Endodermal cell (in vitro differentiated cells): ENCODE data around the gene SERTAD2. TPM values are rescaled to one million over a fixed set of nuclear protein-coding genes. Genes with fewer than 3 reads are reported as not detected.

Experiments used
- DNase-seq: peaks from one replicate; pipeline ENCODE4 v3.0.0-alpha.2; 2017
- H3K27ac ChIP-seq: 2 replicates; pipeline ENCODE4 v1.5.1; 2013; ENCODE audit warnings: mild to moderate bottlenecking, low read depth, low read length, moderate library complexity
- H3K27me3 ChIP-seq: 2 replicates; pipeline ENCODE4 v1.6.1; 2013; ENCODE audit warnings: mild to moderate bottlenecking, low read length, moderate library complexity; ENCODE audit not compliant: insufficient read depth, control insufficient read depth, poor library complexity, severe bottlenecking
- H3K36me3 ChIP-seq: 2 replicates; pipeline ENCODE4 v1.7.0; 2013; ENCODE audit warnings: mild to moderate bottlenecking, low read length, moderate library complexity; ENCODE audit not compliant: control insufficient read depth, insufficient read depth
- H3K4me1 ChIP-seq: one replicate; pipeline ENCODE4 v1.7.0; 2013; ENCODE audit warnings: low read length; ENCODE audit not compliant: control insufficient read depth, insufficient read depth
- H3K4me3 ChIP-seq: 2 replicates; pipeline ENCODE4 v1.5.1; 2013; ENCODE audit warnings: mild to moderate bottlenecking, low read length, moderate library complexity
- H3K9ac ChIP-seq: 2 replicates; pipeline ENCODE4 v1.6.1; 2013; ENCODE audit warnings: mild to moderate bottlenecking, low read length, moderate library complexity; ENCODE audit not compliant: poor library complexity, severe bottlenecking; ENCODE audit errors: extremely low read depth
- H3K9me3 ChIP-seq: 2 replicates; pipeline ENCODE4 v1.6.1; 2013; ENCODE audit warnings: mild to moderate bottlenecking, low read length, moderate library complexity; ENCODE audit not compliant: control insufficient read depth
- H3K27ac Mint-ChIP-seq: 2 replicates; pipeline ENCODE4 v1.8.0; 2020; ENCODE audit warnings: mixed read lengths
- H3K27me3 Mint-ChIP-seq: 2 replicates; pipeline ENCODE4 v1.8.0; 2021; ENCODE audit warnings: mild to moderate bottlenecking, mixed read lengths; ENCODE audit not compliant: insufficient read depth
- H3K36me3 Mint-ChIP-seq: 2 replicates; pipeline ENCODE4 v1.8.0; 2020; ENCODE audit warnings: low read depth, mixed read lengths
- H3K4me1 Mint-ChIP-seq: 2 replicates; pipeline ENCODE4 v1.8.0; 2020; ENCODE audit warnings: mixed read lengths
- H3K4me3 Mint-ChIP-seq: 2 replicates; pipeline ENCODE4 v1.8.0; 2020; ENCODE audit warnings: mild to moderate bottlenecking, moderate library complexity, mixed read lengths
- H3K9me3 Mint-ChIP-seq: 2 replicates; pipeline ENCODE4 v1.8.0; 2020; ENCODE audit warnings: mild to moderate bottlenecking, mixed read lengths
- WGBS, 2 experiments: methylation state at CpG; one replicate each; pipeline versions ENCODE4 v1.1.5 to v1.1.7; 2013; ENCODE audit warnings: missing lambda C conversion rate in 2 of 2, mixed read lengths in 1 of 2; ENCODE audit not compliant: insufficient coverage in 1 of 2, insufficient read length in 1 of 2; 5-methylcytosine and 5-hydroxymethylcytosine counted together
- total RNA-seq, 2 donors: library from RNA; stranded (reverse); fragmentation: NEBNext Ultra II Directional in 1 of 2; extraction: Animal tissue kit (Norgen Biotek cat#: 25700) in 1 of 2; gene quantifications; 2 replicates in 1 of 2; 3 replicates in 1 of 2; pipeline ENCODE4 v1.2.1, GENCODE V29; 2021
- TF ChIP-seq, protein P1 (sequence below): fragments of 200-600 bp; sonication (generic); conservative IDR thresholded peaks from 2 replicates; pipeline ENCODE4 v1.5.0; 2021; ENCODE audit warnings: antibody characterized with exemption, mild to moderate bottlenecking

SERTAD2 gene
- total RNA-seq, 2 donors from 2014 or later = 17.1 to 20.3 TPM

GRCh38 chr2:64601785-64602391, 51.8 kb downstream of the SERTAD2 start:
- 95% methylated on average over 12 of the region's 12 CpGs for WGBS, 2 experiments
- TF ChIP-seq, protein P1, sequence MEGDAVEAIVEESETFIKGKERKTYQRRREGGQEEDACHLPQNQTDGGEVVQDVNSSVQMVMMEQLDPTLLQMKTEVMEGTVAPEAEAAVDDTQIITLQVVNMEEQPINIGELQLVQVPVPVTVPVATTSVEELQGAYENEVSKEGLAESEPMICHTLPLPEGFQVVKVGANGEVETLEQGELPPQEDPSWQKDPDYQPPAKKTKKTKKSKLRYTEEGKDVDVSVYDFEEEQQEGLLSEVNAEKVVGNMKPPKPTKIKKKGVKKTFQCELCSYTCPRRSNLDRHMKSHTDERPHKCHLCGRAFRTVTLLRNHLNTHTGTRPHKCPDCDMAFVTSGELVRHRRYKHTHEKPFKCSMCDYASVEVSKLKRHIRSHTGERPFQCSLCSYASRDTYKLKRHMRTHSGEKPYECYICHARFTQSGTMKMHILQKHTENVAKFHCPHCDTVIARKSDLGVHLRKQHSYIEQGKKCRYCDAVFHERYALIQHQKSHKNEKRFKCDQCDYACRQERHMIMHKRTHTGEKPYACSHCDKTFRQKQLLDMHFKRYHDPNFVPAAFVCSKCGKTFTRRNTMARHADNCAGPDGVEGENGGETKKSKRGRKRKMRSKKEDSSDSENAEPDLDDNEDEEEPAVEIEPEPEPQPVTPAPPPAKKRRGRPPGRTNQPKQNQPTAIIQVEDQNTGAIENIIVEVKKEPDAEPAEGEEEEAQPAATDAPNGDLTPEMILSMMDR = no peak
- Mint-ChIP-seq H3K27me3 (peaks cover 2% of the 10 kb centered on the region), H3K9me3 (peaks cover 9% of the 10 kb centered on the region), H3K4me3 (no peak overlapping the region), H3K27ac (no peak overlapping the region), H3K4me1 (peaks cover 4% of the 10 kb centered on the region), H3K36me3 (no peaks in the 10 kb centered on the region)
- Histone ChIP-seq H3K9me3 (no peaks in the 10 kb centered on the region), H3K9ac (no peak overlapping the region), H3K27ac (no peak overlapping the region), H3K4me1 (no peaks in the 10 kb centered on the region), H3K27me3 (no peaks in the 10 kb centered on the region), H3K4me3 (no peak overlapping the region), H3K36me3 (no peaks in the 10 kb centered on the region)
- DNase-seq = no peak

DNA sequence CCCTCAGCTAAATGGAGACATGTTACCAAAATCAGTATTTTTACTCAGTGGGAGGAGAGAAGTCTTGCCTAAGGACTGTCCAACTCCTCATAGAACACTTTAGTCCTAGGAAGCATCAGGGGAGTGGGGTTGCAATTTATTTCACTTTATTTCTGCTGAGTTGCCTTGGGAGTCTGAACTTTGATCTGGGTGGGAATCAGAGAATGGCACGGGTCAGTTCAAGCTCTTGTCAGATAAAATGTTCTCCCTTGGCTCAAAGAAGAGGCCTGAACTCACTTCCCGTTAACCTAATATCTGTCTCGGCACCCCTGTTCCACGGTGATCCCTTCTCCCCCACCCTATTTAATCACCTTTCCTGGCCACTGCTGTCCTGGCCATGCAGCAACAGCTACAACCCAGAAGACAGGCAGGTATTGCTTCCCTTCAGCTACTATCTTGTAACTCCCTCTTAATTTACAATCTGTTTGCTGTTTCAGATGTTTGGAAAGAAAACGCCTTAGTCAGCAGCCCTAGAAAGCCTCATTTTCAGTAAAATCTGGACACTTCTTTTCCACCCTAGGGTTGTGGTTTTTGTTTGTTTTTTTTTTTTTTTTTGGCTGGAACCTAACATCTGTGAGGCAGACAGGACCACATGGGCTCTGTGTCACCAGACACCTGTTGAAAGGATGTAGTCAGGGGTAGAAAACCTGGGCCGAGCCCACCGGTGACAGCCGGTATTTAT, 52.5 kb downstream of the SERTAD2 start:
- H3K9ac ChIP-seq = no peak overlapping the region
- peaks cover 2% of the 10 kb centered on the region for H3K27me3 Mint-ChIP-seq
- H3K27me3 ChIP-seq = no peaks in the 10 kb centered on the region
- TF ChIP-seq, protein P1 = no peak
- no peaks in the 10 kb centered on the region for H3K9me3 ChIP-seq
- 90% methylated on average over 4 to 8 of the region's 8 CpGs for WGBS, 2 experiments
- no peak overlapping the region for H3K4me3 Mint-ChIP-seq
- no peak for DNase-seq
- no peak overlapping the region for H3K27ac ChIP-seq
- peak overlapping the region; percentile 26 for H3K27ac Mint-ChIP-seq
- H3K36me3 Mint-ChIP-seq = no peaks in the 10 kb centered on the region
- no peaks in the 10 kb centered on the region for H3K36me3 ChIP-seq
- H3K4me1 ChIP-seq = no peaks in the 10 kb centered on the region
- peaks cover 9% of the 10 kb centered on the region for H3K9me3 Mint-ChIP-seq
- peaks cover 4% of the 10 kb centered on the region for H3K4me1 Mint-ChIP-seq
- no peak overlapping the region for H3K4me3 ChIP-seq

- DNase-seq = no peak
- Histone ChIP-seq H3K36me3 (no peaks in the 10 kb centered on the region), H3K9ac (no peak overlapping the region), H3K27me3 (no peaks in the 10 kb centered on the region), H3K4me1 (no peaks in the 10 kb centered on the region), H3K27ac (no peak overlapping the region), H3K9me3 (no peaks in the 10 kb centered on the region), H3K4me3 (no peak overlapping the region)
- peaks cover 7% of the 10 kb centered on the region for H3K9me3 Mint-ChIP-seq
- H3K4me1 Mint-ChIP-seq = peaks cover 4% of the 10 kb centered on the region
- H3K27ac Mint-ChIP-seq = no peak overlapping the region
- no peaks in the 10 kb centered on the region for H3K36me3 Mint-ChIP-seq
- no peak overlapping the region for H3K4me3 Mint-ChIP-seq
- peaks cover 2% of the 10 kb centered on the region for H3K27me3 Mint-ChIP-seq
- TF ChIP-seq, protein P1 = no peak
- 63 to 86% methylated on average over 2 to 3 of the region's 3 CpGs for WGBS, 2 experiments
These were observed 54.2 kb downstream of the SERTAD2 start for GRCh38 chr2:64599469-64599868.
